ENCODE data around the gene MAPRE2. TPM values are rescaled to one million over a fixed set of nuclear protein-coding genes. Genes with fewer than 3 reads are reported as not detected.
A peak's percentile ranks its signal among the peaks of the same experiment; 100 is the strongest.

MAPRE2 gene
- total and polyA plus RNA-seq, 2 of the 13 experiments (the other 11 are each of a cell fraction or from before 2014, with no cell fraction given), result 34.5 to 67.9 TPM

GRCh38 chr18:35117951-35118411 is 76.8 kb downstream of the MAPRE2 start:
- BruUV-seq (replicated peaks), result no TSS peak
- DNase-seq (ENCODE audit: low spot score), result no peak
- TF ChIP-seq DRAP1 (CRISPR knock-in tag; IDR thresholded peaks at IDR 0.05) (no peak), SMAD3 (CRISPR knock-in tag; IDR thresholded peaks at IDR 0.05) (no peak), MAFF (IDR thresholded peaks at IDR 0.05; ENCODE audit: low read depth, low read length) (peak; percentile 56; the same call in 1 of the 2 replicates), ZBTB43 (CRISPR knock-in tag; conservative IDR thresholded peaks at IDR 0.05) (no peak), MAFK (conservative IDR thresholded peaks at IDR 0.05 in 1 of 2, IDR thresholded peaks at IDR 0.05 in 1 of 2; ENCODE audit: low read length in 2 of 2) (peak; percentile 43 to 74; a peak in 2 of 4 replicates)
- no peak for FAIRE-seq
- in situ Hi-C loops (cut with HindIII; ENCODE audit: extremely low pct_ligation_motif_present, low pct_unique_long_range_greater_than_20kb), result no loop called here
- Histone ChIP-seq H3K9ac (ENCODE audit: insufficient read depth, low read depth, low read length) (no peak overlapping the region), H3K27me3 (ENCODE audit: control insufficient read depth in 1 of 2, insufficient read depth in 2 of 2, low read length in 2 of 2) (no peaks in the 10 kb centered on the region), H2AFZ (ENCODE audit: low read length) (no peak overlapping the region), H4K20me1 (ENCODE audit: insufficient read depth, low read length) (no peaks in the 10 kb centered on the region), H3K36me3 (replicated peaks in 1 of 2; ENCODE audit: control insufficient read depth in 1 of 2, insufficient read depth in 2 of 2, low read length in 2 of 2) (peaks cover 0 to 3% of the 10 kb centered on the region in 2 experiments; a peak in 3 of 5 replicates), H3K4me1 (ENCODE audit: insufficient read depth, low read length) (no peaks in the 10 kb centered on the region), H3K27ac (ENCODE audit: extremely low read length, insufficient read depth, low read length) (no peak overlapping the region), H3K4me2 (ENCODE audit: low read depth, low read length) (no peak overlapping the region), H3K79me2 (ENCODE audit: insufficient read depth, low read length) (peaks cover 3% of the 10 kb centered on the region), H3K9me3 (ENCODE audit: low read length) (no peaks in the 10 kb centered on the region), H3K4me3 (replicated peaks in 1 of 3; ENCODE audit: insufficient read depth in 1 of 3, low read depth in 2 of 3, low read length in 3 of 3) (no peak overlapping the region)
- ChIA-PET POLR2A (no interaction called here), CTCF (ENCODE audit: low intra/inter-chr PET ratio, low total read pairs) (no interaction called here)
- intact Hi-C loops (cut with micrococcal nuclease; ENCODE audit: unreplicated experiment), result no loop called here
- no peak for ATAC-seq
- WGBS (ENCODE audit: low lambda C conversion rate), result 96% methylated on average over 7 of the region's 7 CpGs

GRCh38 chr18:35118641-35119040 is 77.4 kb downstream of the MAPRE2 start:
- no TSS peak for BruUV-seq (replicated peaks)
- Histone ChIP-seq H3K79me2 (ENCODE audit: insufficient read depth, low read length) (peaks cover 3% of the 10 kb centered on the region), H3K36me3 (replicated peaks in 1 of 2; ENCODE audit: control insufficient read depth in 1 of 2, insufficient read depth in 2 of 2, low read length in 2 of 2) (peaks cover 0 to 3% of the 10 kb centered on the region in 2 experiments; a peak in 3 of 5 replicates), H2AFZ (ENCODE audit: low read length) (no peak overlapping the region), H3K4me2 (ENCODE audit: low read depth, low read length) (no peak overlapping the region), H3K9me3 (ENCODE audit: low read length) (no peaks in the 10 kb centered on the region), H3K4me3 (replicated peaks in 1 of 3; ENCODE audit: insufficient read depth in 1 of 3, low read depth in 2 of 3, low read length in 3 of 3) (no peak overlapping the region), H3K27me3 (ENCODE audit: control insufficient read depth in 1 of 2, insufficient read depth in 2 of 2, low read length in 2 of 2) (no peaks in the 10 kb centered on the region), H3K9ac (ENCODE audit: insufficient read depth, low read depth, low read length) (no peak overlapping the region), H3K4me1 (ENCODE audit: insufficient read depth, low read length) (no peaks in the 10 kb centered on the region), H4K20me1 (ENCODE audit: insufficient read depth, low read length) (no peaks in the 10 kb centered on the region), H3K27ac (ENCODE audit: extremely low read length, insufficient read depth, low read length) (no peak overlapping the region)
- DNase-seq (ENCODE audit: low spot score), result no peak
- ChIA-PET POLR2A (no interaction called here), CTCF (ENCODE audit: low intra/inter-chr PET ratio, low total read pairs) (no interaction called here)
- intact Hi-C loops (cut with micrococcal nuclease; ENCODE audit: unreplicated experiment), result no loop called here
- in situ Hi-C loops (cut with HindIII; ENCODE audit: extremely low pct_ligation_motif_present, low pct_unique_long_range_greater_than_20kb), result no loop called here
- FAIRE-seq, result no peak
- WGBS (ENCODE audit: low lambda C conversion rate), result 98% methylated on average over 3 of the region's 3 CpGs
- no peak; the same call in 2 of the 3 replicates for ATAC-seq
- TF ChIP-seq TEAD3 (CRISPR knock-in tag; optimal IDR thresholded peaks at IDR 0.05; ENCODE audit: borderline replicate concordance), result no peak
- no peak for TF ChIP-seq ZNF792 (CRISPR knock-in tag; IDR thresholded peaks at IDR 0.05)
- no peak for TF ChIP-seq HOXA3 (CRISPR knock-in tag; IDR thresholded peaks at IDR 0.05)
- TF ChIP-seq MXI1 (IDR thresholded peaks at IDR 0.05; ENCODE audit: borderline replicate concordance, low read depth, low read length), result no peak
- TF ChIP-seq PTBP1 (IDR thresholded peaks at IDR 0.05; ENCODE audit: low read depth, low read length, poor library complexity, severe bottlenecking), result no peak
- TF ChIP-seq SMAD3 (CRISPR knock-in tag; IDR thresholded peaks at IDR 0.05), result no peak
- TF ChIP-seq MLLT10 (CRISPR knock-in tag; IDR thresholded peaks at IDR 0.05), result no peak
- TF ChIP-seq ZNF616 (CRISPR knock-in tag; IDR thresholded peaks at IDR 0.05; ENCODE audit: low read depth), result no peak
- no peak for TF ChIP-seq SRF (IDR thresholded peaks at IDR 0.05; ENCODE audit: low read depth, low read length)
- TF ChIP-seq ZNF337 (CRISPR knock-in tag; IDR thresholded peaks at IDR 0.05; ENCODE audit: borderline replicate concordance, low read depth), result no peak
- no peak for TF ChIP-seq ARID3A (IDR thresholded peaks at IDR 0.05; ENCODE audit: low read depth, low read length)

All from HepG2 (cell line).